GM21825 (cell line): Measurements from ENCODE around the gene CNTNAP4.

ENCODE experiments used
- ATAC-seq: cut with Tn5 transposase; IDR thresholded peaks from one replicate; pipeline ENCODE4 v1.9.1; 2021; ENCODE audit warnings: mild to moderate bottlenecking, moderate library complexity; ENCODE audit not compliant: unreplicated experiment

CNTNAP4 gene

DNA sequence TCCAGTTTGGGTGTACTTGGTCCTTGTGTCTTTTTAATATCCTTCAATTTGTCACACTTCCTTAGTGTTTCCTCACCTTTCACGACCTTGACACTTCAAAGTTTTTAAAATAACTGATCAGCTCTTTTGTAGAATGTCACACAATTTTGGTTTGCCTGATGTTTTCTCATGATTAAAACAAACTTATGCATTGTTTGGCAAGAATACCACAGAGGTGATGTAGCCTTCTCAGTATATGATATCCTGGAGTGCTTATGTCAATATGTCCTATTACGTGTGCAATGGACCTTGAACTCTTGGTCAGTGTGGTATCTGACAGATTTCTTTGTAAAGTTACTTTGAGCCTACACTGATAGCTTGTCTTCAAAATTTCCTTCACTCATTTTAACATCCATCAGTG is 297.4 kb downstream of the CNTNAP4 start:
- ATAC-seq = no peak

GRCh38 chr16:76576526-76576925 is 299.3 kb downstream of the CNTNAP4 start:
- ATAC-seq = no peak

DNA sequence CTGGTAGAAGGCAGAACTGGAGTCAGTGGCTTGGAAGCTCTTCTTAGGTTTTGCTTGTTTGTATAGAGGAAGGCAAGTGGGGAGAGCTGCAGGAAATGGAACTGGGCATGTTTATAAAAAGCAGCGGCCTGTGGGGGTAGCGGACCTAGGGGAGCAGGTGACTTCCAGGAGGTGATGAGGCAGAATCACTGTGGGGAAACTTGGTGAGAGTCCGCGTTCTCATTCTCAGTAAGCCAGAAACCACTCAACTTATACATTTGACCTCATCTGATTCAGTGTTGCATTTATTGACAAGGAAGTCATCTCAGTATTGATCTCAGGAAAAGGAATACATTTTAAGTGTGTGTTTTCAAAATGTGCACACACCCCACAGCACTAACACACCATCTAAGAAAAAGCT is 299.8 kb downstream of the CNTNAP4 start:
- ATAC-seq = peak; percentile 79

- no peak for ATAC-seq
Measured at GRCh38 chr16:76579277-76579922, 302.2 kb downstream of the CNTNAP4 start.

GRCh38 chr16:76583466-76583865 is 306.3 kb downstream of the CNTNAP4 start:
- no peak for ATAC-seq

- no peak for ATAC-seq
Measured at GRCh38 chr16:76583945-76584344, 306.7 kb downstream of the CNTNAP4 start.

DNA sequence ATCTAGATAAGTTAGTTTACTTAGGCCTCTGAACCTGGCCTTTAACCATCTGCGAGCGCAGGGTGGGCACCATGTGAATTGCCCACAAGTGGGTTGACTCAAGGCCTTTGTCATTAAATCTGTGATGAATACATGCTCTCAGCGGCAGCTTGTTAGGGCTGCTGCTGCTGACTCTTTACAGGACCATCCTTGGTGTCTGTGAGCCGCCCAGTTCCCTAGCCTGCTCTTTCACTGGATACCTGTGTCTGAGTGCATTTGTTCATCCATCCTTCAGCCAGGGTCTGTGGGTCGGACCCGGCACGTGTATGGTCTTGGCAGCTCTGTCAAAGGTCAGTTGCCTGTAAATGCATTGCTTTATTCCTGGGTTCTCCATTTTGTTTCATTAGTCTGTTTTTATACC is 321.3 kb downstream of the CNTNAP4 start:
- ATAC-seq = no peak

DNA sequence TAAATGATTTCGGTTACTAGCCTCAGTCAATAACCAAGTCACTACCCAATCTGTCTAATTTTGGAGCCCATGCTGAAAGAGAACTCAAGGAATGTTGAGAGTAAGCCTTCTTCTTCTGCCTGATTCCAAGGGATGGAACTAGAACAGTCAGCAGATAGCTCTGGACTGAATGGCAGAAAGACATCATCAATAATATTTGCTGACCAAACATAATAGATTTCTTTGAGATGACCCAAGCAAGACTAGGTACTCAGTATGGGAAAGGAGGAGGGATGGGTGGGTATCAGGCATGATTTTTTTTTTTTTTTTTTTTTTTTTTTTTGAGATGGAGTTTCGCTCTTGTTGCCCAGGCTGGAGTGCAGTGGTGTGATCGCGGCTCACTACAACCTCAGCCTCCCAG is 330.1 kb downstream of the CNTNAP4 start:
- no peak for ATAC-seq
